Right hindlimb (tissue), 1 donor: ENCODE data around the gene ARHGAP42.

Experiments used
- DNase-seq: peaks from one replicate; pipeline ENCODE4 v3.0.0-alpha.2; 2018

Gene ARHGAP42

GRCh38 chr11:100927579-100927978 lies 240.5 kb downstream of the ARHGAP42 start:
- no peak for DNase-seq

GRCh38 chr11:100928426-100928825 lies 241.3 kb downstream of the ARHGAP42 start:
- DNase-seq, result no peak

DNA sequence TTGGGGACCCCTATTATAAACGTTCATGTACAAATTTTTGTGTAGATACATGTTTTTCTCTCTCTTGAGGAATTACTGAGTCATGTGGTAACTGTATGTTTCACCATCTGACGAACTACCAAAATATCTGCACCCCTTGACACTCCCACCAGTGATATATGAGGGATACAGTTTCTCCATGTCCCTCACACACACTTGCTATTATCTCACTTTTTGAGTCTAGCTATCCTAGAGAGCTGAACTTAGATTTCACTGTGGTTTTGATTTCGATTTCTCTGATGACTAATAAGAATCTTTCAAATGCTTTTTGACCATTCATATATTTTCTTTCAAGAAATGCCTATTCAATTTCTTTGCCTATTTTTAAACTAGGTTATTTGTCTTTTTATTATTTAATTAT lies 242.3 kb downstream of the ARHGAP42 start:
- DNase-seq, result no peak

GRCh38 chr11:100930185-100930778 lies 243.2 kb downstream of the ARHGAP42 start:
- DNase-seq, result no peak

- DNase-seq, result no peak
Measured at GRCh38 chr11:100932474-100933100, 245.5 kb downstream of the ARHGAP42 start.

DNA sequence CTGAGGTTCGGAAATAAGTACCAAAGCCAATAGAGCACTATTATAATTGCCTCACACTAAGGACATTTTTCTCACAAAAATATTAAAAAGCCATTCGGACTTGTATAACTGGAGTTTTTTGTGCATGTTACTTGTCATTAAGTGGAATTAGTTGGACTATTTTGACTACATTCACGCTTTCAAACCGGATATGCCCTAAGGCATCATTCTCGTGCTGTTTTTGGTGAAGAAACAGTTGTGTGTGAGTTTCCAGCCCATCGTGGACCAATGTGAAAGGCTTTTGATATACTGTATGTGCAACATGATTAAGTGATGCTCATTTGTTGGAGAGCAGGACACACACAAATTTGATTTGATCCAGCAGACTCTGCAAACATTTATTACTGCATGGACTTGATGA lies 249.7 kb downstream of the ARHGAP42 start:
- no peak for DNase-seq

DNA sequence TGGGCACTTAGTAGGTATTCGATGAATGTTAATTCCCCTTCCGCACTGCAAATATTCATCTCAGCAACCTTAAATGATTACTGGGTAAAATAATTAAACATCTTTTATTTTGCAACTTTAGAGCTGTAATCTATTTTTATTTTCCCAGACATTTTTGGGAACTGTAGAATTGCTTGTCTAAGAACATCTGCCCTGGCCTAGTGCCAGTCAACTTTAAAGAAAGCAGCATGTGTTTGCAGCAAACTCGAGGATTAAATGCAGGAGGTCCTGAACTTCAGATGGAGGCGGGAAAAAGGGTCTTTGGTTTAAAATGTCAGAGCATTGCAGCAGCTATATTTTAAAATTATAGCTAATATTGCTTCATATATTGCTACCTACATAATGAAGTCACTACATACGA lies 252.5 kb downstream of the ARHGAP42 start:
- peak; percentile 74 for DNase-seq

DNA sequence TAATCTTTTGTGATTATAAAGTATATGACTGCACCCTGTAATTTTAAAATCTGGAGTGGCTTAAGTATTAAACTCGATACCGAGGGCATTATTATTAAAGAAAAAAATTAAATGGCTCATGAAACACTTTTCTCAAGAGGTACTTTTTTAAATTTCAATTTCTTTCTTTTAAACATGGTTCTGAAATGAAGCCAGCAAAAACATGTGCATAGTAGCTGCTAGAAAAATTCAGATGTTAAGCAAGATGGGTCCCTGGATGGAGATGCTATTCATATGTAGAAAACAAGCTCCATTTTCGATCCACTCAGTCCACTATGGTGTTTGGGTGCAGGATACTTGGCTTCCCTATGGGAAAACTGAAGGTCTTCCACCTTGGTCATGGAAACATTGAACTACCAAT lies 253.0 kb downstream of the ARHGAP42 start:
- no peak for DNase-seq

DNA sequence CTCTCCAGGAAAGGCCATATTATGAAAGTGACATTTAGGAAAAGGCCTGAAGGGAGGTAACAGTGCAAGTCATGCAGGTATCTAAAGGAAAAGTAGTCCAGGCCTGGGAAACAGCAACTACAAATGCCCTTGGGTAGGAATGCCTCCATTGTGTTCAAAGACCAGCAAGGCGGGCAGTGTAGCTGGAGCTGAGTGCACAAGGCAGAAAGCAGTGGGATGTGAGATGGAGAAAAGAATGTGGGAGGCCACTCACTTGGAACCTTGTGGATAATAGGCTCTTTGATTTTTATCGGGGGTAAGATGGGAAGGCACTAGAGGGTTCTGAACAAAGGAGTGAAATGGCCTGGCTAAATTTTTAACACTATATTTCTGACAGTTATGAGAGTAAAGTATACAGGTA lies 253.9 kb downstream of the ARHGAP42 start:
- no peak for DNase-seq

- DNase-seq, result peak; percentile 40
Measured at GRCh38 chr11:100942016-100942415, 254.9 kb downstream of the ARHGAP42 start.

DNA sequence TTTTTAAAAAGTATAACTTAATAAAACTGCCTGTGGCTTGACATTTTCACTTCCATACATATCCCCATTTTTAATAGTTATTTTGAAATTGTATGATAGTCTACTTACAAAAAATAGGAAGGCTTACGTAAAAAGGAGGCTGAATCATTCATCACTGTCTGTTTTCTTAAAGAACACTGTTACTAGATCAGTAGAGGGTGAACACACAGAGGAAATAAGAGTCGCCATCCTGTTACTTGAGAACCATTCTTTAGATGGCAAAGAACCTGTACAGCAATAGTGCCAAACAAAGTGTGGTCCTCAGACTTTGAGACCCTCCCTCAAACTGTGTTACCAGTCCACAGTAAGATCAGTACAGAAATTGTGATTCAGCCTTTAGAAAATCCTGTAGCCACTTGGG lies 261.8 kb downstream of the ARHGAP42 start:
- no peak for DNase-seq

DNA sequence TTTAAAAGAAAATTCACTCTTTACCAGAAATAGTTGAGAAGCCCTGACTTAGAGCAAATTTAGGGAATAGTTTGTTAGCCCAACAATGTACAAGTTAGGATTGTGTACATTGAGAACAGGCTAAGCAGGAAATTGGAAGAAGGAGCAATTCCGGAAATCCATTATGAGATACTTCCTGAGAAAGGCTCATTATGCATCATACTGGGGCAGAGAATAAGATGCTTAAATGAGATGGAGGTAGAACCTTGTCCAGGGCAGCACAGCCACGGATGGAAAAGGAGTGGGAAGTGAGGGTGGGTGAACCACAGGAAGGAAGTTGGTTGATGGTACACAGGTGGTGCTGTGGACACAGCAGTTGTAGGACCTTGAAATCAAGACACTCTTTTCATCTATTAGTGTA lies 262.4 kb downstream of the ARHGAP42 start:
- DNase-seq, result no peak

DNA sequence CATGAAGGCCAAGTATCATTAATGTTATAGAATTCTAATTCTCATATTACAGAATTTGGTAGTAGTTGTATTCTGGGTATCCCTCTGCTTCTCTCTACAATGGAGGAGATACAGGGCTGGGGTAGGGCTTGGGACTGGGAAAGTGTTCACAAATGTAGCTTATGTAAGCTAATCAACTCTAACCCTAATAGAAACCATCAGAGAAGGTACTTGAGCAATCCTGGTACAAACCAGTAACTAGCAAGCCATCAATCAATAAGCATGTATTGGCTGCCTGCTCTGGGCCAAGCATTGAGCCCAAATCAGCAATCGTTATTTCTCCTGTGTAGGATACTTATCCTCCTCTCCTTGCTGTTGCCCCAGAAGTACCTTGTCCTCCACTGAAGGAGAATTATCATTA lies 268.2 kb downstream of the ARHGAP42 start:
- DNase-seq, result no peak

- no peak for DNase-seq
Measured at GRCh38 chr11:100956351-100956750, 269.3 kb downstream of the ARHGAP42 start.

DNA sequence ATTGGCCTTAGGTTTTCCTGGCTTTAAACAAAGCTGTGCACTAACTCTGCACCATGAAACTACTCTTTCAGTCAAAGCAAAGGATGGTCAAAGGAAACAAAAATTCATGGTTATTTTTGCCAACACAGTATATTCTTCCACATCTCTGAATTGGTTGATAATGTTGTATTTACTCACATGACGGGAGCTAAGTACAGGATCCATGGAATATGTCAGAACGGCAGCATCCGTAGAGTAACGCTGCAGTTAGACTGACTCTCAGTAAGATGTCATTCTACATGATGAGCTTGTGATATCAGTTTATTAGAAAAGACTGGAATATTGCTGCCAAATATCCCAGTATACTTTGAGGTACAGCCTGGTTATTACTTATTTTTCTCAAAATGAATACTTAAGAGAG lies 270.4 kb downstream of the ARHGAP42 start:
- DNase-seq, result no peak

- DNase-seq, result no peak
Measured at GRCh38 chr11:100961633-100962032, 274.5 kb downstream of the ARHGAP42 start.

DNA sequence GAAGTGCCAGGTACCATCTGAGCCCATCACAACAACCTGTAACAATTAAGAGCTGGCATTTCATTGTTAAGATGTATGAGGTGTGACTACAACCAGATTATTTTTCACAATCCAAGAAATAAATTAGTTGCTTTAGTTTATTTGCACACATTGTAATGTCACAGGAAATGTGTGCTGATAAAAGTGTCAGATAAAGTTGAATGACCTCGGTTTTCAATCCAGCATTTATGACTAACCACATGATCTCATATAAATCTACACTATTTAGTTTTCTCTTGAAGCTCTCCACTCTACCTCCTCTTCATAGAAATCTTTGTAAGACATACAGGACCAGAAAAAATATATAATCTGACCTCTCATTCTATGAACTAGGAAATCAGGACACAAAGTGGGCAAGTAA lies 276.3 kb downstream of the ARHGAP42 start:
- DNase-seq, result no peak

GRCh38 chr11:100964435-100964834 lies 277.3 kb downstream of the ARHGAP42 start:
- DNase-seq, result no peak

- DNase-seq, result no peak
Measured at GRCh38 chr11:100965346-100965745, 278.3 kb downstream of the ARHGAP42 start.

DNA sequence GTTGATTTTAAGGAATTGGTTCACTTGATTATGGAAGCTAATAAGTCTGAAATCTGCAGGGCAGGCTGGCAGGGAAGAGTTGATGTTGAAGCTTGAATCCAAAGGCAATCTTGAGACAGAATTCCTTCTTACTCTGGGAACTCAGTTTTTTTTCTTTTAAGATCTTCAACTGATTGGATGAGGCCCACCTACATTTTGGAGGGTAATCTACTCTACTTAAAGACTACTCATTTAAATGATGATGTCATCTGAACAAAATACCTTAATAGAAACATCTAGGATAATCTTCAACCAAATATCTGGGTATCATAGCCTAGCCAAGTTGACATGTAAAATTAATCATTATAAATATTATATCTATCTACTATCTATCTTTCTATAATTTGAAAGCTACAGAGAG lies 279.3 kb downstream of the ARHGAP42 start:
- DNase-seq, result no peak

GRCh38 chr11:100969008-100969407 lies 281.9 kb downstream of the ARHGAP42 start:
- DNase-seq, result no peak

DNA sequence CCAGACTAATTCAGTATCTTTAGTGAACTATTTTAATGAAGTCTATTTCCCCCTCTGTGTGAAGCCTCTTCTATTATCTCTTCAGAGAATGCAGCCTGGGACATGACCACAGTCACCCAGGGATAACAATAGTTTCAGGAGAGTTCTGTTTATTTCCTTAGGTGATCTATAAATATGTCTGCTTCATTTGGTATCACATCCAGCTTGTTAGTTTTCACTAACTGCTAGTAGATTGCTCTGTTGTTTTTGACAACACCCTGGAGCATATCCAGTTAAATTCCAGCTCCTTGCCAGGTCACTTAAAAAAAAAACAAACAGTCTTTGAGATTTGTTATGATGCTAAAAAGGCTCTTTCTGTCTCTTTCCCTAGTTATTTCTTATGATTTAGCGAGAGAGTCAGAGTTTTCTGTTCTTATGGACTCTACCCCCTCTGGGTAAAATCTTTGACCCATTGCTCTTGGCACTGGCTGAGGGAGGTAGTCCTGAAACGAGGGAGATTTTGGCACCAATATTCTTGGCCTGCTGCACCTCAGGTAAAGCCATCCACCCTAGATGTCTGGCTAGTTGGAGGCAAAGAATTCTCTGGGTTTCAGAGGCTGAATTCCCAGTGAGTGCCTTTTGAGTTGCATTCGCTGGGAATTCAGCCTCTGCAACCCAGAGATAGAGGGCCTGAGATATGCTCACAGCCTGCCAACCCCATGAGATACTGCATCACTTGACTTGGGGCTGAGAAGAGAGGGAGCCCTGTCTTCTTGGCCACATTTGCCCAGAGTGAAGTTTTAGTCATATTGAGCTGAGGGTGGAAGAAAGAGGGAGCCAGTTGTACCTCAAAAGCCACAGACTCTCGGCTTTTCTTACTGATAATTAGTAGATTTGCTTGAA lies 283.4 kb downstream of the ARHGAP42 start:
- no peak for DNase-seq

GRCh38 chr11:100972046-100972445 lies 285.0 kb downstream of the ARHGAP42 start:
- no peak for DNase-seq

GRCh38 chr11:100978442-100978841 lies 291.4 kb downstream of the ARHGAP42 start:
- no peak for DNase-seq
